Fibroblast of skin of abdomen (primary cell): ENCODE data around the gene PPP2R1B.
"Not testable (repeated sequence)": the region's sequence is repeated elsewhere in the genome, so short reads cannot be mapped to it uniquely, and the experiment has no call there.

Experiments used
- DNase-seq: peaks from one replicate; pipeline ENCODE4 v3.0.0-alpha.2; 2013

Gene PPP2R1B

GRCh38 chr11:111724615-111725129, 41.5 kb downstream of the PPP2R1B start:
- no peak for DNase-seq

- no peak for DNase-seq
These were observed 42.6 kb downstream of the PPP2R1B start for GRCh38 chr11:111723595-111723994.

- DNase-seq: no peak
These were observed 43.7 kb downstream of the PPP2R1B start for GRCh38 chr11:111722501-111722900.

GRCh38 chr11:111720801-111721494, 45.2 kb downstream of the PPP2R1B start:
- DNase-seq: no peak

- DNase-seq: no peak
These were observed 46.8 kb downstream of the PPP2R1B start for GRCh38 chr11:111719379-111719778.

- DNase-seq: peak; percentile 28
These were observed 47.3 kb downstream of the PPP2R1B start for GRCh38 chr11:111718859-111719258.

- DNase-seq: peak; percentile 41
These were observed 47.8 kb downstream of the PPP2R1B start for GRCh38 chr11:111718436-111718835.

- DNase-seq: not testable (repeated sequence)
These were observed 48.5 kb downstream of the PPP2R1B start for GRCh38 chr11:111717660-111718059.

- no peak for DNase-seq
These were observed 50.9 kb downstream of the PPP2R1B start for GRCh38 chr11:111715142-111715816.

GRCh38 chr11:111714522-111714921, 51.7 kb downstream of the PPP2R1B start:
- no peak for DNase-seq

- no peak for DNase-seq
These were observed 58.5 kb downstream of the PPP2R1B start for GRCh38 chr11:111707691-111708067.

- peak; percentile 12 for DNase-seq
These were observed 59.0 kb downstream of the PPP2R1B start for GRCh38 chr11:111707039-111707690.

GRCh38 chr11:111703576-111703975, 62.6 kb downstream of the PPP2R1B start:
- no peak for DNase-seq

GRCh38 chr11:111702623-111703022, 63.6 kb downstream of the PPP2R1B start:
- DNase-seq: no peak

GRCh38 chr11:111700162-111700561, 66.0 kb downstream of the PPP2R1B start:
- no peak for DNase-seq

GRCh38 chr11:111699579-111700156, 66.5 kb downstream of the PPP2R1B start:
- DNase-seq: no peak

- no peak for DNase-seq
These were observed 67.2 kb downstream of the PPP2R1B start for GRCh38 chr11:111698852-111699559.

- DNase-seq: no peak
These were observed 68.2 kb downstream of the PPP2R1B start for GRCh38 chr11:111697933-111698371.

GRCh38 chr11:111696556-111696955, 69.6 kb downstream of the PPP2R1B start:
- DNase-seq: peak; percentile 57

- DNase-seq: peak; percentile 85
These were observed 71.3 kb downstream of the PPP2R1B start for GRCh38 chr11:111694851-111695250.

- DNase-seq: no peak
These were observed 72.8 kb downstream of the PPP2R1B start for GRCh38 chr11:111693224-111693937.

GRCh38 chr11:111691741-111692140, 74.4 kb downstream of the PPP2R1B start:
- DNase-seq: no peak
